HCT116 (cell line): ENCODE measurements around the gene SUFU. TPM values are rescaled to one million over a fixed set of nuclear protein-coding genes. Genes with fewer than 3 reads are reported as not detected.

Experiments
- ATAC-seq: fragments of 200-7000 bp; cut with Tn5 transposase; 2 replicates; pipeline ENCODE4 v1.9.1; 2020; ENCODE audit warnings: mild to moderate bottlenecking, moderate library complexity
- BruUV-seq: library from RNA; stranded (reverse); fragments of 400-500 nt; replicated peaks from 2 replicates; lab custom pipeline; 2021; lab: Mats Ljungman, UMichigan
- CTCF ChIA-PET: fragments of 300-600 bp; sonication (Branson Sonifier 250); formaldehyde crosslinking; loops from one replicate; lab custom pipeline; 2021; ENCODE audit warnings: antibody characterized with exemption; lab: Charles Lee
- POLR2A ChIA-PET: fragments of 300-600, 350-600 bp; sonication (Branson Sonifier 250); formaldehyde crosslinking; loops from one replicate; lab custom pipeline; 2021; ENCODE audit warnings: antibody characterized with exemption; lab: Charles Lee
- RAD21 ChIA-PET, 2 experiments: fragments of 300-600 bp; sonication (Branson Sonifier 250); formaldehyde crosslinking; loops; one replicate each; lab custom pipeline; 2023; ENCODE audit warnings: low total read pairs in 2 of 2; ENCODE audit not compliant: uncharacterized antibody in 2 of 2, unreplicated experiment in 2 of 2, low non-redundant PET in 1 of 2; lab: Charles Lee
- DNase-seq: peaks from one replicate; pipeline ENCODE4 v3.0.0-alpha.2; 2010; ENCODE audit warnings: low read depth, low spot score
- H2AFZ ChIP-seq: fragments of 200-600 bp; shearing (Covaris generic), sonication (generic); 2 replicates; pipeline ENCODE4 v1.6.1; 2017; ENCODE audit warnings: low read depth, mixed run types, mixed read lengths, antibody characterized with exemption, low read length; ENCODE audit not compliant: poor library complexity, severe bottlenecking
- H3K27ac ChIP-seq: 2 replicates; pipeline ENCODE4 v1.5.1; 2012; ENCODE audit warnings: low read depth, low read length
- H3K27me3 ChIP-seq: fragments of 200-600 bp; sonication (generic); 2 replicates; pipeline ENCODE4 v1.6.1; 2016; ENCODE audit warnings: mixed run types, low read length, mixed read lengths; ENCODE audit not compliant: insufficient read depth
- H3K36me3 ChIP-seq, 2 experiments: fragments of 200-500 bp in 1 of 2; fragments of 200-600 bp in 1 of 2; sonication (Bioruptor generic) in 1 of 2; sonication (generic) in 1 of 2; 2 replicates each; pipeline versions ENCODE4 v1.5.1 to v1.6.1; 2014 to 2016; ENCODE audit warnings: low read length in 2 of 2, inconsistent platforms in 1 of 2, mixed read lengths in 1 of 2, mixed run types in 1 of 2; ENCODE audit not compliant: insufficient read depth in 2 of 2, control insufficient read depth in 1 of 2
- H3K4me1 ChIP-seq, 2 experiments: fragments of 200-600 bp in 1 of 2; sonication (generic) in 1 of 2; 2 replicates each; pipeline versions ENCODE4 v1.5.1 to v1.6.1; 2012 to 2017; ENCODE audit warnings: low read length in 2 of 2, inconsistent platforms in 1 of 2, mild to moderate bottlenecking in 1 of 2, mixed read lengths in 1 of 2, mixed run types in 1 of 2, moderate library complexity in 1 of 2; ENCODE audit not compliant: insufficient read depth in 2 of 2, control insufficient read depth in 1 of 2
- H3K4me2 ChIP-seq: fragments of 200-600 bp; sonication (generic); 2 replicates; pipeline ENCODE4 v1.6.1; 2017; ENCODE audit warnings: mixed run types, low read length, mixed read lengths
- H3K4me3 ChIP-seq, 2 experiments: fragments of 200-600 bp in 1 of 2; sonication (generic) in 1 of 2; replicated peaks in 1 of 2; 2 replicates each; pipeline ENCODE4 v1.5.1; 2011 to 2016; ENCODE audit warnings: low read length in 2 of 2, control low read depth in 1 of 2, low read depth in 1 of 2, mild to moderate bottlenecking in 1 of 2, mixed read lengths in 1 of 2, mixed run types in 1 of 2
- H3K79me2 ChIP-seq: fragments of 200-600 bp; sonication (generic); 2 replicates; pipeline ENCODE4 v1.6.1; 2017; ENCODE audit warnings: mild to moderate bottlenecking, mixed run types, low read length, moderate library complexity, mixed read lengths; ENCODE audit not compliant: insufficient read depth
- H3K9ac ChIP-seq: fragments of 200-600 bp; sonication (generic); 2 replicates; pipeline ENCODE4 v1.6.1; 2016; ENCODE audit warnings: low read length, mixed read lengths
- H3K9me2 ChIP-seq: fragments of 200-600 bp; sonication (generic), shearing (Covaris generic); 2 replicates; pipeline ENCODE4 v1.6.1; 2017; ENCODE audit warnings: mixed run types, mild to moderate bottlenecking, moderate library complexity; ENCODE audit not compliant: insufficient read depth
- H3K9me3 ChIP-seq, 2 experiments: fragments of 200-500 bp in 1 of 2; fragments of 200-600 bp in 1 of 2; sonication (Bioruptor generic) in 1 of 2; sonication (generic) in 1 of 2; 2 replicates each; pipeline ENCODE4 v1.6.1; 2014 to 2017; ENCODE audit warnings: low read length in 2 of 2, mixed read lengths in 2 of 2, inconsistent platforms in 1 of 2, low read depth in 1 of 2, mild to moderate bottlenecking in 1 of 2, mixed run types in 1 of 2, moderate library complexity in 1 of 2; ENCODE audit not compliant: control insufficient read depth in 1 of 2, insufficient read depth in 1 of 2
- H4K20me1 ChIP-seq: fragments of 200-600 bp; sonication (generic), shearing (Covaris generic); 2 replicates; pipeline ENCODE4 v1.6.1; 2017; ENCODE audit warnings: mixed run types, mild to moderate bottlenecking, moderate library complexity; ENCODE audit not compliant: insufficient read depth
- CTCF ChIP-seq, 3 experiments: fragments of 200-600 bp in 1 of 3; sonication (generic) in 1 of 3; IDR thresholded peaks in 2 of 3; conservative IDR thresholded peaks in 1 of 3; 2 replicates each; pipeline ENCODE4 v1.5.1; 2012 to 2017; ENCODE audit warnings: low read depth in 2 of 3, low read length in 2 of 3, antibody characterized with exemption in 1 of 3, borderline replicate concordance in 1 of 3, control low read depth in 1 of 3, mild to moderate bottlenecking in 1 of 3, mixed read lengths in 1 of 3, mixed run types in 1 of 3, moderate library complexity in 1 of 3; ENCODE audit not compliant: insufficient read depth in 1 of 3
- TCF7L2 ChIP-seq: IDR thresholded peaks from 2 replicates; pipeline ENCODE4 v1.7.0; 2011; ENCODE audit warnings: borderline replicate concordance, inconsistent platforms; ENCODE audit not compliant: insufficient read depth, insufficient read length; ENCODE audit errors: extremely low read depth
- YY1 ChIP-seq: IDR thresholded peaks from 2 replicates; pipeline ENCODE4 v1.6.1; 2011; ENCODE audit warnings: low read length, low read depth, moderate library complexity, mild to moderate bottlenecking; ENCODE audit not compliant: insufficient replicate concordance; ENCODE audit errors: extremely low read depth
- ZFX ChIP-seq: fragments of 450-650 bp; IDR thresholded peaks from 2 replicates; pipeline ENCODE4 v1.6.1; 2017
- intact Hi-C: fragments of 100-400 bp; cut with micrococcal nuclease; formaldehyde crosslinking; loops from 2 replicates; pipeline ENCODE4 v1.10.0; 2022
- total RNA-seq: library from RNA; stranded (reverse); gene quantifications from one replicate; pipeline ENCODE4 v1.2.1, GENCODE V29; 2021; ENCODE audit not compliant: unreplicated experiment

The SUFU gene
- total RNA-seq, 1 experiment from 2014 or later: 18.8 TPM

DNA sequence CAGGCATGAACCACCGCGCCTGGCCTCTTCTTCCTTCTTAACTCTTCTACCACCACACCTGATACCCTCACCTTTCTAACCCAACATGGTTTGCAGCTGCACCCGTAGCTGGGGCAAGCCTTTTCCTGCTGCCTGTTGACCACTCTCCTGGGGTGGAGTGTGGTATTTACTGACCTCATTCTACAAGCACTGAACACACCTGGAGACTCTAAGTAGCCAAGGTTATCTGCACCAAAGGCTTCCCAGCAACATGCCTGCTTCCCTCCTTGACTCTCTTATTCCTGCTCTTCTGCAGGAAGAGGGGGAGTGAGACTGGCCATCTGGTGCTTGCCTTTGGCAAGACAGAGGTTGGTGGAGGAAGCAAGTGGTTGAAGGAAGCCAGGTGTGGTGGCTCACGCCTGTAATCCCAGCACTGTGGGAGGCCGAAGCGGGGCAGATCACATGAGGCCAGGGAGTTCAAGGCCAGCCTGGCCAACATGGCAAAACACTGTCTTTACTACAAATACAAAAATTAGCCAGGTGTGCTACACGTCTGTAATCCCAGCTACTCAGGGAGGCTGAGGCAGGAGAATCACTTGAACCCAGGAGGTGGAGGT is 11.3 kb upstream of the SUFU start:
- Histone ChIP-seq H3K4me3 (no peak overlapping the region), H3K27ac (no peak overlapping the region), H3K4me2 (no peak overlapping the region), H2AFZ (no peak overlapping the region), H3K9me3 (no peaks in the 10 kb centered on the region), H3K36me3 (peaks cover 14 to 26% of the 10 kb centered on the region in 2 experiments; a peak in 3 of 4 replicates), H4K20me1 (no peaks in the 10 kb centered on the region), H3K9ac (no peak overlapping the region), H3K9me2 (no peaks in the 10 kb centered on the region), H3K4me1 (no peaks in the 10 kb centered on the region), H3K27me3 (no peaks in the 10 kb centered on the region), H3K79me2 (peaks cover 53% of the 10 kb centered on the region)
- BruUV-seq: no TSS peak
- RAD21 ChIA-PET: no interaction called here
- DNase-seq: no peak
- ATAC-seq: no peak
- CTCF ChIA-PET: no interaction called here
- POLR2A ChIA-PET: no interaction called here
- TF ChIP-seq ZFX (no peak), YY1 (no peak)
- intact Hi-C loops: no loop called here

DNA sequence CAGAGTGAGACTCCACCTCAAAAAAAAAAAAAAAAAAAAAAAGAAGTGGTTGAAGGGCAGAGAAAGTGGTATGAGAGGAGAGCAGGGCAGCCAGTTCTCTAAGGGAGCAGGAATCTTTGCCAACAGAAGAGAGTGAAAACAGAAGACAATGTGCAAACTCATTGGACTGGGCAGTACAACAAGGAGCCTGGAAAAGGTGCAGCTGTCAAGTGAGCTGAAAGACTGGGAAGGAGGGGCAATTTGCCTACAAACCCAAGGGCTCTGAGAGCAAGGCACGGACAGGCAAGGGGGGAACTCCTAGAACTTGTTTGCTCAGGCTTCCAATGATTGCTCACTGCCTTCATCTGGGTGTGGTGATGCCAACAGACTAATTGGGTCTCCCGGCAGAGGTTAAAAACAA is 10.8 kb upstream of the SUFU start:
- Histone ChIP-seq H3K9me2 (no peaks in the 10 kb centered on the region), H3K27me3 (no peaks in the 10 kb centered on the region), H3K27ac (no peak overlapping the region), H3K4me1 (no peaks in the 10 kb centered on the region), H3K36me3 (peaks cover 10 to 24% of the 10 kb centered on the region in 2 experiments; a peak in 3 of 4 replicates), H4K20me1 (no peaks in the 10 kb centered on the region), H2AFZ (no peak overlapping the region), H3K9ac (no peak overlapping the region), H3K79me2 (peaks cover 58% of the 10 kb centered on the region), H3K4me2 (no peak overlapping the region), H3K4me3 (no peak overlapping the region), H3K9me3 (no peaks in the 10 kb centered on the region)
- no peak for ATAC-seq
- ChIA-PET RAD21 (no interaction called here), CTCF (no interaction called here), POLR2A (no interaction called here)
- DNase-seq: no peak
- TF ChIP-seq ZFX (no peak), CTCF (IDR thresholded peaks at IDR 0.05 in 2 of 3, conservative IDR thresholded peaks at IDR 0.05 in 1 of 3; ENCODE audit: borderline replicate concordance in 1 of 3, insufficient read depth in 1 of 3, low read depth in 2 of 3, low read length in 2 of 3) (no peak), TCF7L2 (no peak)
- intact Hi-C loops: no loop called here
- BruUV-seq: no TSS peak
